KOPT-K1 (cell line): Measurements from ENCODE around the gene MYO1D.
"Not testable (repeated sequence)": the region's sequence is repeated elsewhere in the genome, so short reads cannot be mapped to it uniquely, and the experiment has no call there.

Source experiments
- H3K27ac ChIP-seq: fragments of 200-600 bp; sonication (generic); 2 replicates; pipeline ENCODE4 v1.5.1; 2016; ENCODE audit warnings: antibody characterized with exemption, mild to moderate bottlenecking, low read depth, low read length; ENCODE audit not compliant: poor library complexity, severe bottlenecking
- H3K36me3 ChIP-seq: fragments of 200-600 bp; sonication (generic); 2 replicates; pipeline ENCODE4 v1.5.1; 2017; ENCODE audit warnings: antibody characterized with exemption, mild to moderate bottlenecking, low read length, moderate library complexity; ENCODE audit not compliant: insufficient read depth
- H3K9me3 ChIP-seq: fragments of 200-600 bp; sonication (generic); 2 replicates; pipeline ENCODE4 v1.5.1; 2017; ENCODE audit warnings: antibody characterized with exemption, low read length, mild to moderate bottlenecking; ENCODE audit not compliant: insufficient read depth, poor library complexity, severe bottlenecking

MYO1D gene

DNA sequence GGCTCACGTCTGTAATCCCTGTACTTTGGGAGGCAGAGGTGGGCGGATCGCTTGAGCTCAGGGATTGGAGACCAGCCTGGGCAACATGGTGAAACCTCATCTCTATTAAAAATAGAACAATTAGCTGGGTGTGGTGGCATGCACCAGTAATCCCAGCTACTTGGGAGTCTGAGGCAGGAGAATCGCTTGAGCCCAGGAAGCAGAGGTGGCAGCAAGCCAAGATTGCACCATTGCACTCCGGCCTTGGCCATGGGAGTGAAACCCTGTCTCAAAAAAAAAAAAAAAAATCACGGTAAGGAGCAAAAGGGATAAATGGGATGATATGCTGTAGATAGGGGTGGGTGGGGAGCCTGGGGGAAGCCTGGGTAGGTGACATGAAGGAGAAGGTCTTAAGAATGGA, 30.7 kb upstream of the MYO1D start:
- H3K27ac ChIP-seq: no peak overlapping the region
- no peaks in the 10 kb centered on the region for H3K36me3 ChIP-seq
- H3K9me3 ChIP-seq: no peaks in the 10 kb centered on the region

DNA sequence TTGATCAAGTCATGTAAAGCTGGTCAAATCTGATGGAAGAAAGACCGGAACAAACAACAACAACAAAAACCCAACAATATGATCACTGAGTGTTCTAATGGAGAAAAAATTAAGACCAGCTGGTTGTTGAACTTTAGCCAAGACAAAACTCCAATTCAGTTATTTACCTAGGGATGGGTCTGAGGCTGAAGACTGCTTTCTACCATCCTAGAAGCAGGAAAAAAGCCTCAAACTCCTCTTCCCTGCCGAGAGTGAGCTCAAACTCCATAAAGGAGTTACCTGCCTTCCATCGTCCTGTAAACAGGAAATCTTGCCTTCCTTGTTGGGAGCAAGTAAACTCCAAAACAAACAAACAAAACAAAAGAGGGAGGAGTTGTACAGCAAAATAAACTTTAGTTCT, 28.0 kb upstream of the MYO1D start:
- H3K27ac ChIP-seq: no peak overlapping the region

DNA sequence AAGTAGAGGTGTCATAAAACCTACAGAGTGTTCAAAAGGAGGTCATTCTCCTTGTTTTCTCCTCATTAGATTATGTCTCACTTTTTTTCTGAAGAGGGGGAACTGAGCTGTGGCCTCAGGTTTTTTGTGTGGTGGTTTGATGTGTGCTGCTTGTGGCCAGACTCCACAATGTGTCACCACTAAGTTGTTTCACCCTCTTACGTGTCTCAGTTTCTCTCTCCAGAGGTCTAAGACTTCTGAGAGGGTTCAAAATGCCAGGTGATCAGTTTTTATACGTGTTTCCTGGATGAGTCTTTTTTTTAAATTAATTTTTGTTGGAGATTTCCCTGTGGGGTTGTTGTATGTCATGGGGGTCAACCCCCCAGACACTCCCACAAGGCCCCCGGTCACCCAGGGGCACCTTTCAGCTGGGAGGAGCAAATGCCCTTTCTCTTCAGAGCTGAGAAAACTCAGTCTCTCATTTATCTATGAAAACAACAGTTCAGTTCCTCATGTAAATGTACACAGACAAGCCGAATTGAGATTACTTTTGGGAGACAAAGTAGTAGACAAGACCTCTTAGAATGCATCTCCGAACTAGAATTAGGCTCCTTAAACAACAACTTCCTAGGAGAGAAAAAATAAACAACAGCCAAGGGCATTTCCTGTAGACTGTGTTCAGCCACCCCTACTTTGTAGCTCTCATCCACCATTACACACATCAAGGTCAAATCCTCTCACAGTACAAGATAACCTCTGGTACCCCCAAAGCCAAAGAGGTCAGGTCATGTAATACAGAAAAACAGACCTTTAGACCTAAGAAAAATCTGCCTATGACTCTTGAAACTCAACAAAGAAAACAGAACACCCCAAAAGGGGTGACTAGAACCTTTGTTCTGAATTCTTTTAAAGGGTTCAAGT, 27.1 kb upstream of the MYO1D start:
- no peaks in the 10 kb centered on the region for H3K36me3 ChIP-seq
- peaks cover 9% of the 10 kb centered on the region for H3K9me3 ChIP-seq
- no peak overlapping the region for H3K27ac ChIP-seq

More for the DNA sequence above, 28.0 kb upstream of the MYO1D start:
- Histone ChIP-seq H3K9me3 (peaks cover 9% of the 10 kb centered on the region), H3K36me3 (no peaks in the 10 kb centered on the region)

DNA sequence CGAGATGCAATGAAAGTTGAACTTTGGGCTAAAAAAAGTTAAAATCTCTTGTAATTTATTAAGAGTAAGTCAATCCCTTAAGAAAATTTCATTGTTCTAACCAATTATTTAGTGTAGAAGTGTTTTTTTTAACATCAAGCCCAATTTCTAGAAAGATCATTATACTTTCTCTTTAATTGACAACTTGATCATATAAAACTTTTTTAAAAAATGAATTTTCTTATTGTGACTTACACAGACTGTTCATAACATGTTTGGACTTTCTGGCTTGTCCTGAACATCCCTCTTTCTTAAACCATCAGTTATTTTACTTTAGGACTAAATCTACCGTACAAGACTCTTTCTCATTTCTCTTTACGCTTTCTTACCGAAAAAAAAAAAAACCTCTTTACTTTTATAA, 24.8 kb upstream of the MYO1D start:
- H3K36me3 ChIP-seq: no peaks in the 10 kb centered on the region
- H3K27ac ChIP-seq: no peak overlapping the region
- peaks cover 9% of the 10 kb centered on the region for H3K9me3 ChIP-seq

DNA sequence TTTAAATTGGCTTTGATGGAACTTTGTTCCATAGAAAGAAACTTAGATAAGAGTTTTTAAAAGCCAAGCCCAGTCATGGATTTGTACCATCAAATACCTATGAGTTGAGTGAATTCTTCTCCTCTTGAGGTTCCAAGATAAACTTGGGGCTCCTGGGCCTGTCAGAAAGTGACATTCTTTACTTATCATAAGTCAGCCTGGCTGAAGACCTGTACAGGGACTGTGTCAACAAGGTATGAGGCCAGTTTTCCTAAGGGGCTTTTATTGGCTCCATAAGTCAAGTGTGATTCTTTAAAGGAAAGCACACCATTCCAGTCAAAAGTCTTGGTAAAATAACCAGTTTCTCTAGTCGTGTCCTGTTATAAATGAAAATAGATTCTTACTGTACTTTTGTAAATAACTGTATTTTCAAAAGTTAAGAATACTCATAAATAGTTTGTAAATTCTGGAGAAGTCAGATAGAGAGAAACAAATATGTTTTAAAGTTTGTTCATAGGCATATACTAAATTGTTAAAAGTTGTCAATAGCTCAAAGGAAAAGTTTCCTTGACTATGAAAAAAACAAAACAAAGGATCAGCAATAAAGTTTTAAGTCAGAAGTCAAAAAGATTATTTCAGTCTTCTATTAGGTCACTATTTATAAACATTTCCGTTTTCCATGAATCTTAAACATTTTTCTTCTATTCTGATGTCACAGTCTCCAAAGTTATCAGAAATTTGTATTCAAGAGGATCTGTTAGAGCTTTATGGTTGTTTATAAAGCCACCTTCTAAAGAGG, 22.5 kb upstream of the MYO1D start:
- H3K9me3 ChIP-seq: peaks cover 9% of the 10 kb centered on the region
- H3K27ac ChIP-seq: no peak overlapping the region
- no peaks in the 10 kb centered on the region for H3K36me3 ChIP-seq

DNA sequence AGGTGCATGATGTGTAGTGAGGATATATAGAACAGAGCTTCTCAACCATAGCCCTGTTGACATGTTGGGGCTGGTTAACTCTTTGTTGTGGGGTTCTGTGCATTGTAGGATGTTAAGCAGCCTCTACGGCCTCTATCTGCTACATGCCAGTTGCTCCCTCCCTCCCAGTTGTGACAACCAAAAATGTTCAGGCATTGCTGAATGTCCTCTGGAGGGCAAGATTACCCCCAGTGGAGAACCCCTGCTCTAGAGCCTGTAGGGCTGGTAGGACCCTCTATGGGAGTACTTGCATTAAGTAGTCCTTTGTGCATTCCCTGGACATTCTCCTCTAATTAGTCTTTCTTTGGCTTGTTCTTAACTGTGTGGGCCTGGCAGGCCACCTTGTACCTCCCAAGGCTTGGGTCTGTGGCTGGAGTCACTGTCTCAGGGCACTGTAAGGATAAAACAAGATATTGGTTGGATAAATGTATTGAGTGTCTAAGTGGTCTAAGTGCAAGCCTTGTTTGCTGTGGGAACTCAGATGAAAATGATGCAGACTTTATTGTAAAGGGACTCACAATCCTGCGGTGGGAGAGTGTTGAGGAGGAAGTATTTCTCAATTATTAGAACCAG, 19.8 kb upstream of the MYO1D start:
- Histone ChIP-seq H3K9me3 (peaks cover 4% of the 10 kb centered on the region), H3K27ac (no peak overlapping the region), H3K36me3 (no peaks in the 10 kb centered on the region)

DNA sequence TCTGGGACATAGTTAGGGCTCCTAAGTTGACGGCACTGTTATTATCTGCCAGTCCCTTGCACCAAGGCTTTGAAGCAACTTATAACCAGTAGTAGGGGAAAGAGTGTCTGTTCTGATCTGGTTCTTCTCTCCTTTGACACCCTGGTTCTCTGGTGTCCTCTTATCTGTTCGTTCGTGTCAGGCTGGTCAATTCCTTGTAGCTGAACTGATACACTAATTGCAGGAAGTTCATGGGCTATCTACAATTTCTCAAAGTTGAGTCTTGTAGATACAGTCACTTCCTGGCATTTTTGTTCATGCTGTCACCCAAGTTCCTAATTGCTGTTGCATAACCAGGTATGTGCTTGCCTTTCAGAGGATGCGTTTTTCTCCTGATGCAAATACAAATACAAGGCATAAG, 17.3 kb upstream of the MYO1D start:
- H3K27ac ChIP-seq: no peak overlapping the region
- H3K9me3 ChIP-seq: no peaks in the 10 kb centered on the region
- H3K36me3 ChIP-seq: no peaks in the 10 kb centered on the region

DNA sequence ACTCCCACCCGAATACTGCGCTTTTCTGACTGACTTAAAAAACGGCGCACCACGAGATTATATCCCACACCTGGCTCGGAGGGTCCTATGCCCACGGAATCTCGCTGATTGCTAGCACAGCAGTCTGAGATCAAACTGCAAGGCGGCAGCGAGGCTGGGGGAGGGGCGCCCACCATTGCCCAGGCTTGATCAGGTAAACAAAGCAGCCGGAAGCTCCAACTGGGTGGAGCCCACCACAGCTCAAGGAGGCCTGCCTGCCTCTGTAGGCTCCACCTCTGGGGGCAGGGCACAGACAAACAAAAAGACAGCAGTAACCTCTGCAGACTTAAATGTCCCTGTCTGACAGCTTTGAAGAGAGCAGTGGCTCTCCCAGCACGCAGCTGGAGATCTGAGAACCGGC, 10.5 kb upstream of the MYO1D start:
- not testable (repeated sequence) for H3K27ac ChIP-seq, H3K36me3 ChIP-seq

DNA sequence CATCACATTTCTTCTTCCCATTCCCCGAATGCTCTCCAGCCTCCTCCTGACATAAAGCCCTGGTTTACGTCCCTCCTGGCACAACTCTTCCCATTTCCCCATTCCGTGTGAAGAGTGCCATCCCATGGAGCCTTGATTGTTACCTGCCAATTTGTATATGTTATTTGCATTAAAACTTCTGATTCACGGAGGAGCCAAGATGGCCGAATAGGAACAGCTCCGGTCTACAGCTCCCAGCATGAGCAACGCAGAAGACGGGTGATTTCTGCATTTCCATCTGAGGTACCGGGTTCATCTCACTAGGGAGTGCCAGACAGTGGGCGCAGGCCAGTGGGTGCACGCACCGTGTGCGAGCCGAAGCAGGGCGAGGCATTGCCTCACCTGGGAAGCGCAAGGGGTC, 10.0 kb upstream of the MYO1D start:
- not testable (repeated sequence) for H3K27ac ChIP-seq, H3K36me3 ChIP-seq, H3K9me3 ChIP-seq

More for the DNA sequence above, 10.5 kb upstream of the MYO1D start:
- not testable (repeated sequence) for H3K9me3 ChIP-seq

DNA sequence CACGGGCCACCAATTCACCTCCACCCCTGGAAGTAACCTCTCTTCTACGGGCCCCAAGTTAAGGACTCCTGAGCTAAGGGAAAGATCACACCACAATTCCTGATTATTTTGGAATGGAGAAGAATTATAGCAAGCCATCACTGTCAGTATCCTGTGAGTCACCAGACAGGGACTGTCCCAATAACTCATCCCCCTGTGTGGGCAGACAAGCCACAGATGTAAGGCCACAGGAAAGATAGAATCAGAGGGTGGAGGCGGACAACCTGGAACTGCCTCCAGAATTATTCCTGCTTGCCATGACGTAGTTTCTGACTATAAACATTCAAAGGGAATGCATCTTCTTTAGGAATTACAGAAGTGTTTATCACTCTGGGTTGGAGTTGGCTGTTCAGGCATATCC, 5.8 kb upstream of the MYO1D start:
- no peak overlapping the region for H3K27ac ChIP-seq
- no peaks in the 10 kb centered on the region for H3K9me3 ChIP-seq
- no peaks in the 10 kb centered on the region for H3K36me3 ChIP-seq

DNA sequence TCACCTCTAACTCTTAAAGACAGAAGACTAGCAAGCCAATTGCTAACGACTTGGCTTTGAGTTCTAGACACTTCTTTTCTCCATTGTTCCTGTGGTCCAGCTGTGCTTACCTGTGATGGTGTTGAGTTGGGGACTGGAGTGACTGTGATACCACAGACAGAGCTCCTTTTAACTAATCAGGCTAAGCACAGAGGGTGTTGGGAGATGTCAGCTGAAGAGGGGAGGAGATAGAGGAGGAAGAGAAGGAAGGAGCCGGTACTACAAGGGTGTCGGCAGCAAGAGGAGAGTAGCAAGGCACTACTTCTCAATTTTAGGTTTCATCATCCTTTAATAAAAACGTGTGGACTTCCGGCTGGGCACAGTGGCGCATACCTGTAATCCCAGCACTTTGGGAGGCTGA, 5.1 kb upstream of the MYO1D start:
- Histone ChIP-seq H3K36me3 (no peaks in the 10 kb centered on the region), H3K9me3 (no peaks in the 10 kb centered on the region), H3K27ac (no peak overlapping the region)

DNA sequence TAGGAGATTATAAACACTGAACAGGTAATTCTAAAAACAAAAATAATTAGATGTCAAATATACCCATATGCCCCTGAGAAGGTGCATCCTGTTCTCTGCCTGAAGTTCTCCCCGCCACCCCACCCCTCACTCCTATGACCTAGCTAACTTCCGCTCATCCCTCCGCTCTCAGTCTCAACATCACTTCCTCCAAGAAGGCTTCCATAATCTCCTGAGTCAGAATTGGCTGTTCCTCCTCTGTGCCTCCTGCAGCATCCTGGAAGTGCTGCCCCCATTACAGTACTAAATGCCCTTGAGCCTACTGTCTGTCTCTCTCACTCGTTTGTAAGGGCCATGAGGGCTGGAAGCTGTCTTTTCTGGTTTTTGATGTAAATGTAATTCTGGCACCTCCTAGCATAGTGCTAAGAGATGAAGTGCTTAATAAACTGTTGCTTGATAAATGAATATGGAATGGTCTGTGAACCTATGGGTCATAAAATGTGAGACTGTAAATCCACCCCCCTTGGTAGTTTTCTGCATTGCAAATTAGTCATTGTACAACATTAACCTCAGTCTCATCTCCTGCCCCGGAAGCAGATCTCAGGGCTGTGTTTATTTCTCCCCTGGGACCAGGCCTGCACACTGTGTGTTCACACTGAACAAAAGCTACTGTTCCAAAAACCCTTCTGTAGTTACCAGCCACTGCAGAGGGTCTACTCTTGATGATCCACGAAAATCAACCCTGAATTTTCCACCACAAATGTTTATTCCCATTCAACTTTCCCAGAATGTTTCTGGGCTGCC, 3.9 kb upstream of the MYO1D start:
- Histone ChIP-seq H3K27ac (no peak overlapping the region), H3K36me3 (no peaks in the 10 kb centered on the region), H3K9me3 (no peaks in the 10 kb centered on the region)

DNA sequence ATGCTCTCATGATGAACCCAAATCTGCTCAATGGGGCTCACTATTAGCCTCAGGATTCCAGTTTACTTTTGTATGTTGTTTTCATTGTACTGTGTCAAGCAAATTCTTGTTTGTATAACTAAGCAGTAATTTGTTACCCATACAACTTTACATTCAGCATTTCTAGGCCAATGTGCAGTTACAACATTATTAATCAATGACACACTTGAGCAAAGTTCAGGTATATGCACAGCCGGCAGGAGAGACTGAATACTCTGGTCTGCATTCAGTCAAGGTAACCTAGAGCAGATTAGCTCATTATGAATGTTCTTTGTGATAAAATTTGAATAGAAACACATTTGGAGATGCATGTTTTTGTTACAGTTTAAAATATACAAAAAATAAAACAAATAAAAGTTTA, 2.2 kb upstream of the MYO1D start:
- Histone ChIP-seq H3K27ac (no peak overlapping the region), H3K36me3 (no peaks in the 10 kb centered on the region), H3K9me3 (no peaks in the 10 kb centered on the region)

DNA sequence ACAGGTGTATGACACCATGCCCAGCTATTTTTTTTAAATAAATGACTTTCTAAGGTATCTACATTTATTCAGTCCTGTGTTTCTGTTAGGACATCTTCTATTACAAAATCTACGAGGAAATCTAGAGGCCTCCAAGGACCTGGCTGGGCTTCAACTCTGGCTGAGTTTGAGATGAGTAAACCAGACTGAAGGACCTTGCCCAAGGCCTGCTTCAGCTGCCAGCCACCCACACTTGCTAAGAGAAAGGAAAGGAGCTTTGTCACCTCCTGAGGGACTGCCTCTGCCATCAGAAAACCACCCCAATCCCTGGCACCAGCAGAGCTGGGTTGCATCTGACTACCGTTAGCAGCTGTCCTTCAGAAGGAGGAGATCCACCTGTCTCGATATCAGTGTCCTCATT, 1.3 kb upstream of the MYO1D start:
- Histone ChIP-seq H3K9me3 (no peaks in the 10 kb centered on the region), H3K36me3 (no peaks in the 10 kb centered on the region), H3K27ac (no peak overlapping the region)
